Pons (tissue), 1 donor: ENCODE results near the gene PRR16.

Experiments
- DNase-seq: peaks from one replicate; pipeline ENCODE4 v3.0.0-alpha.2; 2016; ENCODE audit warnings: low spot score

PRR16 gene

DNA sequence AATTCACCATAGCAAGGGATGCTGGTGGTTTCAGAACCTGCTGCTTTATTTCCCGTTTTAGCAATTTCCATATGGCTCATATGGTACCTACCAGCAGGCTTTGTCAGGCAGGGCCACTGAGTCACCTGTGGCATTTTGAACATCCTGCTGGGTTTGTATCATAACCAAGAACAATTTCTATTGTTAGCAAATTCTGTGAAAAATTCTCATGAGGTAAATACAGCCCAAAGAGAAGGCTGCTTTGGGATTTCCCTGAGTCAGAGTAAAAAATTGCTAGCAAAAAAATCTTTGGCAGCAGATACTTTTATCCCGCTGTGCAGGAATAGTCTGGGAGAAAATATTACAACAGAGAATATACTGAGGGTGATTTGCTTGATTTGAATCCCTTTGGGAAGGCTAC, 52.7 kb downstream of the PRR16 start:
- DNase-seq = no peak

GRCh38 chr5:120517607-120518252, 53.6 kb downstream of the PRR16 start:
- DNase-seq = no peak

GRCh38 chr5:120518581-120518980, 54.5 kb downstream of the PRR16 start:
- DNase-seq = no peak

- no peak for DNase-seq
These were observed 63.2 kb downstream of the PRR16 start for GRCh38 chr5:120527251-120527650.

DNA sequence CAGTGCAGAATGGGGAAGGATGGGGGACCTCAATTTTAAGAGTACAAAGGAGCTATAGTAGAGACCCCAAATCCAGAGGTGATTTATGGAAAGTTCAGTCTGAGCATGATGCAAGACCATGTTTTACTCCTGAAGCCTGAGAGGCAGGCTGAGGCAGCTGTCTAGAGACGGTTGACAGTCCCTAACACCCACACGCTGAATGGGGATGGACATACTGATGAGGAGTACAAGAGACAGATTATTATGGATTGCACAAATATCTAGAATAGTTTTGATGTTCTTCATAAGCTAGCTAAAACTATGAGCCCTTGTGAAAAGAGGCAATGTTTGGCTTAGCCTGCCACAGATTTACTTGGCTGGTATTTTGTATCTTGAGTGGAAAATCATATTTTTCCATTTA, 64.5 kb downstream of the PRR16 start:
- no peak for DNase-seq

- DNase-seq = no peak
These were observed 65.3 kb downstream of the PRR16 start for GRCh38 chr5:120529386-120529785.

DNA sequence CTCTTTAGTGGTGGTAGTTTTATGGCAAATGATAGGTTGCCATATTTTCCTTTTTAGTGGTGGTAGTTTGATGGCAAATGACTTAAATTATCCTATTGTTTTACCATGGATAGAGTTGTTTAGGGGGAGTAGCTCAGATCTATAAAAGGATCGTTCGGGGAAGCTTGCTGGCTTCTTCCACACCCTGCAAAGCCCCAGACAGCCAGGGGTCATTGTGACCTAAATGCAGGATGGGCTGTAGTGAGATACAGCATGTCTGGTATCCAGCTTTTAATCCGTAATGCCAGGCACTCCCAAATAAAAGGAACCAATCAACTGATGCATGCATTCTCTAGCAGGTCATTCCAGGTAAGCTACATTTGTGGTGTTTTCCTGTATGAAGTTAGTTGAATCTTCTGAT, 67.1 kb downstream of the PRR16 start:
- no peak for DNase-seq

DNA sequence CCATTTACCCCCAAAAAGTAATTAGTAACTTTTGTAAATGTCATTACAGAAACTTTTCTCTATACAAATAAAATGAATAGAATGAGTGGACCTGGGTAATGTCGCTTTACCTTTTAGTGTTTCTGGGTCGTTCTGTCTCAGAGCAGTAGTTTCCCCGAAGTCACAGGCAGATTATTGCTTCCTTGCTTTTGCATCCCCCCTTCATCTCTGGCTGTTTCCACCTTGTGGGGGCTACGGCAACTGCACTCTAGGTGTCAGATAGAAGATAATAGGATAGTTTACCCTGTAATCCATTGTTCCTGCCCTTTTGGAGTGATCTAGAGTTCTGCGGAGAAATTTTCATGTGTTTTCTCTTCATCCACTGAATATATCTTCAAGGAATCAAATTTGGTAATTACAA, 68.7 kb downstream of the PRR16 start:
- DNase-seq = no peak

GRCh38 chr5:120533581-120533980, 69.5 kb downstream of the PRR16 start:
- no peak for DNase-seq

DNA sequence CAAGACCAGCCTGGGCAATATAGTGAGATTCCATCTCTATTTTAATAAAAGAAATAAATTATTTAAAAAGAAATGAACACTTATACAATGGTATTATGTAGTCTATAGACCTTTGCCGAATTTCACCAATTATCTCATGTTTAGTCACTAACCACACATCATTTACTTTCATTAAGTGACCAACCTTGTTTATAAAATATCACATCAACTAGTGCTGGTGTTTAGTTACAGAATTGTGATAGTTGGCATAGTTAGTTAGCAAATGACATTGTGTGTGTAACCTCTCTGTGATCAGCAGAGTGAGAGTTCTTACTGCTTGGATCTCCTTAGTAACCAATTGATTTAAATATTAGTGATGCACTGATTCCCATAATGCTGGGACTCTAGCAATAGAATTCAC, 71.8 kb downstream of the PRR16 start:
- DNase-seq = no peak

DNA sequence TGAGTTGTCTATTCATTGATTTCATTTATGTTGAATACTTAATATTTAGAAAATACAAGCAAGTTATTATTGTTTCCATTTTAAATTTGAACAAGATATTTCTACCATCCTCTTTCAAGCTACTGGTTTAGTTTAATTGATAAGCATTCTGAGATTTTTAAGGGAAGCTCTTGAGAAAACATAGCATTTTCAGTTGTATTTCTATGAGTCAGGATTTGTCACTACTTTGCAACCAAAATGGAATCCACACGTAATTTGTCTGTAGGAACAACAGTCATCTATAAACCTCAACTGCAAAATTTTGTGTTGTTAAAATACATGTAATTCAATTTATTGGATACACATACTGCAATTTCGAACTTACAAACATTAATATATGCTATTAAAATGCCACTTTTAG, 74.0 kb downstream of the PRR16 start:
- DNase-seq = no peak

DNA sequence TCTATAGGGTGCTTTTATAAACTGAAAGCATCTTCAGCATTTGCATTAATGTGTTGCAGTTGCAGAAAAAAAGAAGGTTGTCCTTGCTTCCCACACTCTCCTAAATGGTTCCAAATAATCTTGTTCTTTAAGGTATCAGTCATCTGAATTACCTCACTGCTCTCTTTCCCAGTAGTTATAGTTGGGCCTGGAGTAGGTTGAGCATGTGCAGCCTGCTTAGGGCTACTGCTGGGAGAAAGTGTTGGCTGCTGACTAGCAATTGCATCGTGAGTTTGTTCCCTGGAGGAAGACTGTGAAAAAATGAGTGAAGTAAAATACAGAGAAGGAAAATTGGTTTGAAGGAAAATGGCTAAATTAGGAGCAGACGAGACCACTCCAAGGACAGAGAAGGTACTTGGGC, 74.5 kb downstream of the PRR16 start:
- DNase-seq = no peak

DNA sequence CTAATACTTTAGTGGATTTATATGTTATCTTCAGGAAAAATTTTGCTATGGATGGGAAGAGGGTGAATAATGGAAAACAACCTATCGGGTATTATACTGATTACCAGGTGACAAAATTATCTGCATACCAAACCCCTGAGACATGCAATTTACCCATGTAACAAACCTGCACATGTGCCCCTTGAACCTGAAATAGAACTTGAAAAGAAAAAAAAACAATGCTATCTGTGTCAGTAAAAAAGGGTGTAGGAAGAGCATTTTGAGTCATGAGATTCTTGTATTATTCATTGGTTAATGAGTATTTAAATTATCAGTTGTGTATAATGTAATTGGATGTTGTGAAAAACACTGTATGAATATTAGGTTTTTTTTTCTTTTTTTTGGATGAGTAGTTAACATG, 75.4 kb downstream of the PRR16 start:
- DNase-seq = no peak

GRCh38 chr5:120540097-120540496, 76.0 kb downstream of the PRR16 start:
- no peak for DNase-seq

DNA sequence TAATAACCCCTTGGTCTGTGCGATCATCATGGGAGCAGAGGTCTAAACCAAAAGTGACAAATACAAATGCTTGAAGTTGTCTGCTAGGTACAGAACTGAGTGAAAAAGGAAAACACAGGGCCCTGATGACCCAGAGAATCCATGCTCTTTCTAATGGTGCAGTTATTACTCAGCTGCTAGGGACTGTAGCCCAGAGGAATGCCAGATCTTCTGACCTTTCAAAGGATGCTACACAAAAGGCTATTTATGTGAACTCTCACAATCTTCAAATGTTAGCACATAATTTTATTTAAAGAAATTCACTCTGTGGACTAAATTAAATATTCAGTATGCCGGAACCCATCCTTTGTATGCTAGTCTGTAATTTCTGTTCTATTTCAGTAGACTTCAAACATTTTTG, 79.9 kb downstream of the PRR16 start:
- no peak for DNase-seq

GRCh38 chr5:120545007-120545406, 80.9 kb downstream of the PRR16 start:
- DNase-seq = no peak

DNA sequence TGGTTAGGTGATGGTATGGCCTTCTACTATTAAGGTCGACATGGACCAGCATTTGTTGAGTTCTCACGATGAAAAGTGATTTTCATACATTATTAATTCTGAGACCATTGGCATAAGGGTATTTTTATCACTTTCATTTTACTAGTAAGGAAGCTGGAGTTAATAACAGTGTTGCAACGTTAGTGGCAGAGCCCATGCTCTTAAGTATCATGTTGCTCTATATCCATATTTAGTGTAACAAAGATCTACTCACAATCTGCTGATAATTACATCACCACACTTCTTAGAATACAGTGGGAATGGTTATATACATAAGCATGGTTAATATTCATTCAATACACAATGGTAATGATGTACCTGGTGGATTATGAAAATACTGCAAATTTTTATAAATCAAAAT, 81.9 kb downstream of the PRR16 start:
- DNase-seq = no peak

- DNase-seq = no peak
These were observed 82.8 kb downstream of the PRR16 start for GRCh38 chr5:120546922-120547321.

DNA sequence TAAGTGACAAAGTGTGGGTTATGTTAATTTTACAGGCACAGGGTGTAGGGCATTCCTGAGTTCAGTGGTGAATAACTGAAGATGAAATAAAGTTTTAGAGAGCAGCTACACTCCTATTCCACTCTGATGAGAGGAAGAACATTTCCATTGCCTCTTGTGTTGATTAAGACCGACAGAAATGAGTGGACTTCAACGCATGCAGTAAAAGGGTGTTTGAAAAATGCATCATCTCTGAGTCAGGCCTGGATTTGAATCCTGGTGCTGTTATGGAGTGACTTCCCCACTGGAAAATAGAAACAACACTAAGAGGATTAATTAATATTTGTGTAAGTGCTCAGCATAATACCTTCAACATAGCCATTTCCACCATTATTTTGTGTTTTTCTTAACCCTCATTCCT, 86.3 kb downstream of the PRR16 start:
- DNase-seq = no peak

- DNase-seq = no peak
These were observed 88.5 kb downstream of the PRR16 start for GRCh38 chr5:120552638-120553037.

- DNase-seq = no peak
These were observed 91.2 kb downstream of the PRR16 start for GRCh38 chr5:120555345-120555744.

DNA sequence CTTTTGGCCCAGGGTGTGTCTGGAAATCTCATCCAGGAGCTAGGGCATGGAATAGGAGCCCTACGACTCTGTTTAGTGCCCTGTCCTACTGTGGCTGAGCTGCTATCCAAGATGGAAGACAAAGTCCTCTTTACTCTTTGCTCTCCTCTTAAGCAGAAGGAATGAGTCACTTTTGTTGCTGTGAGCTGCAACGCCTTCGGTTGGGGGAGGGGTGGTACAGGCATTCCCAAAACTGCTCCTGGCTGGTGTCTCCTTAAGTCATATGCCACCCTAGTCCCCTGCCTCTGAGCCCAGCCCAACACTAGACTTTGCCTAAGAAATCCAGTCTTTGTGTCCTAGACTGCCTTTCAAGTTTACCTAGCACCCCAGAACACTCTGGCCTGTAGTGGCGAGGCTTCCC, 99.9 kb downstream of the PRR16 start:
- no peak for DNase-seq

- DNase-seq = no peak
These were observed 103.0 kb downstream of the PRR16 start for GRCh38 chr5:120567066-120567465.

DNA sequence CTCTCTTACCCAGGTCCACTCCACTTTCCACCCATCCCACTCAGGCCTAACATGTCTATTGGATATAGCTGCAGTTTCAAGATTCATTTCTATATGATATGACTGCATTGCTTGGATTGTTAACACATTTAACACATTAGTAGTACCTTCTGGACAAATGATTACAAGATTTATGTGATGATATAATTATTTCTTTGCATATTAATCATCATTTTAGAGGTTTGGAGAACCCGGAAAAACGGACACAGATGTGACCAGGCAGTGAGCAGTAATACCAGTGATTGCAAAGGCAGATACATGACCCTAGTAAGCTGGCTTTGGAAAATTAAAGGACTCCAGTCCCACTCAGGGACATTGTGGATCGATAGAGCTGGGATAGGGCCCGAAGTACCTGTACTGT, 103.8 kb downstream of the PRR16 start:
- no peak for DNase-seq

- DNase-seq = no peak
These were observed 104.6 kb downstream of the PRR16 start for GRCh38 chr5:120568711-120569110.
